HG03354 (cell line): ENCODE data around the gene KLHDC7A.

ENCODE experiments used
- ATAC-seq: cut with Tn5 transposase; IDR thresholded peaks from one replicate; pipeline ENCODE4 v1.9.1; 2021; ENCODE audit warnings: mild to moderate bottlenecking; ENCODE audit not compliant: unreplicated experiment, poor library complexity, severe bottlenecking

The KLHDC7A gene

DNA sequence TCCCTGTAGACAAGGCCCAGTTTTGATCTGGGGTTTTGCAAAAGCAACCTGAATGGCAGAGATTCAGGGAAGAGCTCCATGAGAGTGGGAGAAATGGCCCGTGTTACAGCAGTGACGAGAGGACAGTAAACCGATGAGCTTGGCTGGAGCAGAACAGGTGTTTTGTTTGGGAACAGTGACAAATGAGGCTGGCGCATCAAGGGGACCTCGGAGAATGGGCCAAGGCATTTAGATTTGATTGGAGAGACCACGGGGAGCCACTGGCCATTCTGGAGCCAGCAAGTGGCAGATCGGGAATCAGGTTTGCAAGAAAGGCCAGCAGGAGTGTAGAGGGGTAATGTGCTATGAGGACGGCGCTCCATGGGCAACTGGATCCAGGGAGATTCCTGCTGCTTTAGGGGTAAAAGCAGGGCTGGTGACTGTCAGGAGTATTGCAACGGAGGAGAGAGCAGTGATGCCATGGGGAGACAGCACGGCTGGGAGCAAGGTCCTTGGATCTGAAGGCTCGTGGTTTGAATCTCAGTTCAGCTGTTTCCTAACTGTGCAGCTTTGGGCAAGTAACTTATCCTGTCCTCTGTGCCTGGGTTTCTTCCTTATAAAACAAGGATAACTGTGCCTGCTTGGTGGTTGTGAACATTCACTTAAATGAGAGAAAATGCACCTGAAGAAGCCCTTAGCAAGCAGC lies 9.9 kb upstream of the KLHDC7A start:
- no peak for ATAC-seq

DNA sequence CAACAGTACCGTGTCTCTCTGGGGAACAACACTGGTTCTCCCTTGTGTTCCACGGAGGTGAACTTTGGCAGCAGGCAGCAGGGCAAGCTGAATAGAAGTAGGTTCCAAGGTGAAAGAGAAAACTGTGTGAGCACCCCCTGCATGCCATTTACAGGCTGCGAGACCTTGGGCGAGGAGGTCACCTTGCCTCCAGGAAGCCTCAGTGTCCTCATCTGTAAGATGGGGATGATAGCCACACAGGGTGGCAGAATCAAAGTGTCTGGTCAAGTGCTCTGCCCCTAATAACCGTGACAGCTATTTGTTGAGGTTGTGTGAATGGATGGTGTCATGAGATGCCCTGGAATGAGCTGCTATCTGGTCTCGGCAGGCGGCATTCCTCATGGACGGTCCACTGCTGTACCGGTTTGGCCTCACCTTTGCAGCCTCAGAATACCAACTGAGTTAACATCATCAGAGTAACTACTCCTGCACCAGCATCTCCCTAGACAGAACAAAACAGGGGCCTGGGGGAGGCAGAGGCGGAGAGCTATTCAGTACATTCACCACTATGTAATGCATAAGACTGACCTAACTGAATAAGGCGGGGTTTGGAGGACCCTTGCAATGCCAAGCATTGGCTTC lies 7.4 kb upstream of the KLHDC7A start:
- ATAC-seq = no peak

DNA sequence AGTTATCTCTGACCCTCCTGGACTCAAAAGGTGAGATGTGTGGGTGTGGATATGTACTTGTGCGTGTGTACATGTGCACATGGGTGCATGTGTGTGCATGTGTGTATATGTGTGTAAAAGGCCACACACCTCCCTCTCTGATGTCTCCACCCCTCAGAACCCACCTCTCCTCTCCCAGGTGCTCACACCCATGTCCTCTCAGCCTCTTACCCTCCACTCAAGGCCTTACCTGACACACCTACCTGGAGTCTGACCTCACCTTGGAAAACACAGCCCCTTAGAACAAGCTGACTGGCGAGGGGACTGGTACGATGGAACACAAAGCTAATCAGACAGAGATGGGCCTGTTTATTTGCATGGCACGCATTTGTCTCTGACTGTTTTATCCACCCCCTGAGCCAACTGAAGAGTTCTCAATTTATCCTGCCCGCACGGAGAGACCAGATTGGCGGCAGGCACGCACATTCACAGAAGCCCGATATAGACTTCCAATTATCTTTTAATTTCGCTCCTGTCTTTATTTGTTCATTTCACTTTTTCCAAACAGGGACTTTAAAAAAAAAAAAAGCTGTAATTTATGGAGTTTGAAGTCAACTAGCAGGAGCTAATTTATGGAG lies 6.1 kb upstream of the KLHDC7A start:
- no peak for ATAC-seq

DNA sequence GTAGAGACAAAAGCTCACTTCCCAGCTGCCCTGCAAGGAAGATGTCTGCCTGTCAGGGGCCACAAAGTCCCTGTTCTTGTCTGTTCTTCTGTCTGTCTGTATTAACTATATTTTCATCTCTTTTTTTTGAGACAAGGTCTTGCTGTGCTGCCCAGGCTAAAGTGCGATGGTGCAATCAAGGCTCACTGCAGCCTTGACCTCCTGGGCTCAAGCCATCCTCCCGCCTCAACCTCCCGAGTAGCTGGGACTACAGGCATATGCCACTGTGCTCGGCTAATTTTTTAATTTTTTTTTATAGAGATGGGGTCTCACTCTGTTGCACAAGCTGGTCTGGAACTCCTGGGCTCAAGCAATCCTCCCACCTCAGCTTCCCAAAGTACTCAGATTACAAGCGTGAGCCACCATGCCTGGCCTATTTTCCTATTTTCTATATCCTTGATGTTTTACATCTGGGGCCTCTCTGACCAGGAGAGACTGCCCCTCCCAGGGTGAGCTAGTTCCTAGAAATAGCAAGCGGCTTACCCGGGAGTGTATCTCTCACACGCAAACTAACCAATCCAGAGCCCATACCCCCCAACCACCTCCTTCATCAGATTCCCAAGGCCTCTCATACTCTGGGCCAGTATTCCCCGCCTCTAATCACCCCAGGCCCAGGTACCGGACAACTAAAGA lies 5.4 kb upstream of the KLHDC7A start:
- ATAC-seq = no peak

DNA sequence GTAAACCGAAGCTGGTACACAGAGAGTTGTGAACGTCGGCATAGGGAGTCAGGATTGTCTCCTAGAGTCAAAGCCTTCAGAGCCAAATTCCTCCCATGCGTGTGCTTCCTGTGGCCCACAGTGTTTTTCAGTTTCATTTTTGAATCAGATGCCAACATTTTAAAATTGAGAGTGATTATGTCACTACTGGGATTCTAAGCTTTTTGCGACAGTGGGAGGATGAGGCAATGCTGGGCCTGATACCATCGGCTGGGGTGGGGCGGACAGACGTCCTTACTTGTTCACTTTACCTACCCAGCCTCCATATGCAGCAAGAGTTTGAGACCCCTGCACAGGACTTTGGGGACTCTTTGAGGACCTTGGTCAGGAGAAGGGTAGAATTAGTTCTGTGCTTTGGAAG lies 1.3 kb upstream of the KLHDC7A start:
- ATAC-seq = no peak

DNA sequence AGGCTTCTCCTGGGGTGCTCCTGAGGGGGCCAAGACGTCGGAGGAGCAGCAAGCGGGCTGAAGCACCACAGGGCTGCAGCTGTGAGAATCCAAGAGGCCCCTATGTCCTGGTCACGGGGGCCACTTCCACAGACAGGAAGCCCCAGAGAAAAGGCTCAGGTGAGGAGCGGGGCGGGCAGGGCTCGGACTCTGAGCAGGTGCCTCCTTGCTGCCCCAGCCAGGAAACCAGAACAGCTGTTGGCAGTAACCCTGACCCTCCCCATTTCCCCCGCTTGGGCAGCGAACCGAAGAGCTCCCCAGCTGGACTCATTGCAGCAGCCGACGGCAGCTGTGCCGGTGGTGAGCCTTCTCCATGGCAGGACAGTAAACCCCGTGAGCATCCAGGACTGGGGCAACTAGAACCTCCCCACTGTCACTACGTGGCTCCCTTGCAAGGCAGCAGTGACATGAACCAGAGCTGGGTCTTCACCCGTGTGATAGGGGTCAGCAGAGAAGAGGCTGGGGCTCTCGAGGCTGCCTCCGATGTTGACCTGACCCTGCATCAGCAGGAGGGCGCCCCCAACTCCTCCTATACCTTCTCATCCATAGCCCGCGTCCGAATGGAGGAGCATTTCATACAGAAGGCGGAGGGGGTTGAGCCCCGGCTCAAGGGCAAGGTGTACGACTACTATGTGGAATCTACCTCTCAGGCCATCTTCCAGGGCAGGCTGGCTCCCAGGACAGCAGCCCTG lies 625 bp downstream of the KLHDC7A start:
- ATAC-seq = no peak

DNA sequence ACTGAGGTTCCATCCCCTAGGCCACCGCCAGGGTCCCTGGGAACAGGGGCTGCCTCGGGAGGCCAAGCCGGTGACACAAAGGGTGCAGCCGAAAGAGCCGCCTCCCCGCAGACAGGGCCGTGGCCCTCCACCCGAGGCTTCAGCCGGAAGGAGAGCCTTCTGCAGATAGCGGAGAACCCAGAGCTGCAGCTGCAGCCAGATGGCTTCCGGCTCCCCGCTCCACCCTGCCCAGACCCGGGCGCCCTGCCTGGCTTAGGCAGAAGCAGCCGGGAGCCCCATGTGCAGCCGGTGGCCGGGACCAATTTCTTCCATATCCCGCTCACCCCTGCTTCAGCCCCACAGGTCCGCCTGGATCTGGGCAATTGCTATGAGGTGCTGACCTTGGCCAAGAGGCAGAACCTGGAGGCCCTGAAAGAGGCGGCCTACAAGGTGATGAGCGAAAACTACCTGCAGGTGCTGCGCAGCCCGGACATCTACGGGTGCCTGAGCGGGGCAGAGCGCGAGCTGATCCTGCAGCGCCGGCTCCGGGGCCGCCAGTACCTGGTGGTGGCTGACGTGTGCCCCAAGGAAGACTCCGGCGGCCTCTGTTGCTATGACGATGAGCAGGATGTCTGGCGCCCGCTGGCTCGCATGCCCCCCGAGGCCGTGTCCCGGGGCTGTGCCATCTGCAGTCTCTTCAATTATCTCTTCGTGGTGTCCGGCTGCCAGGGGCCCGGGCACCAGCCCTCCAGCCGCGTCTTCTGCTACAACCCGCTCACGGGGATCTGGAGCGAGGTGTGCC lies 1.4 kb downstream of the KLHDC7A start:
- ATAC-seq = no peak

DNA sequence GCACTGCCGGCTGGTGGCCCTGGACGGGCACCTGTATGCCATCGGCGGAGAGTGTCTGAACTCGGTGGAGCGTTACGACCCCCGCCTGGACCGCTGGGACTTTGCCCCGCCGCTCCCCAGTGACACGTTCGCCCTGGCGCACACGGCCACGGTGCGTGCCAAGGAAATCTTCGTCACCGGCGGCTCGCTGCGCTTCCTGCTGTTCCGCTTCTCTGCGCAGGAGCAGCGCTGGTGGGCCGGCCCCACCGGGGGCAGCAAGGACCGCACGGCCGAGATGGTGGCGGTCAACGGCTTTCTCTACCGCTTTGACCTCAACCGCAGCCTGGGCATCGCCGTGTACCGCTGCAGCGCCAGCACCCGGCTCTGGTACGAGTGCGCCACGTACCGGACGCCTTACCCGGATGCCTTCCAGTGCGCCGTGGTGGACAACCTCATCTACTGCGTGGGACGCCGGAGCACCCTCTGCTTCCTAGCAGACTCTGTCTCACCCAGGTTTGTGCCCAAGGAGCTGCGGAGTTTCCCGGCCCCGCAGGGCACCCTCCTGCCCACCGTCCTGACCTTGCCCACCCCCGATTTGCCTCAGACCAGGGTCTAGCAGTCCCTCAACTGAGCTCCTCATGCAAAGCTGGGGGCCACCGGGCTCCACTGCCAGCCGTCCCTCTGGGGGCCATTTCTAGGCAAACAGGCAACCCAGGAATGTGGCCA lies 2.1 kb downstream of the KLHDC7A start:
- no peak for ATAC-seq

DNA sequence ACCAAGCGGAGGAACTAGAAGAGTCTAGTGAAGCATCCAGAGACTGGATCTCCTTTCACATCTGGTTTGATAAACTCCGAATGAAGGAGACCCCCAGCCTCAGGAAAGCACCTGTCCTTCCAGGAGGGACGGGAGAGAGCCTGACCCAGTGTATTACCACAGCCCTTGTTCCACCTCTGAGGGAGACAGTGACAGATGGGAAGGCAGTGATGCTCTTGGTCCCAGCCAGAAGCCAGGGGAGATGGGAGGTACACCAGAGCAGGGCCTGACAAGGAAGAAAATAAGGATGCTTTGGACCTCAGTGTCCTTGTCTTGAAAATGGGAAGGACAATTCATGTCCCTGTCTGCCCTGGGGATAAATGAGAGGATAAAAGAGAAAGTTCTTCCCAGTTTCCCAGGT lies 3.5 kb downstream of the KLHDC7A start:
- no peak for ATAC-seq

DNA sequence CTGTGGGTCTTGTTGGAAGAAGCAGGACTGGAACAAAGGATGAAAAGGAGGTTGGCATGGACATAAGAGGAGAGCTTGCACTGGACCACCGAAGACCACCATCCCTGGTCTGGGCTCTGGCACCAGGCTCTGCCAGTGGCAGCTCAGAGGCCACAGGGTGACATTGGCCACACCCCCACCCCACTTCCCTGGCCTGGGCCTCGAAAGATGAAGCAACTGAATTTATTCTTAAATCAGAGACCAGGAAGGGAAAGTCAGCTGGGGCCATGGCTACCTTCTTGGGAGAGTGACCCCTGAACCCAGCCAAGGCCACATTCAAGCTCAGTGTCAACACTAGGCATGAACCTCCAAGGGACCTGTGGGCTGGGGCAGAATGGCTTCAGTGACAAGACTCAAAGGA lies 4.0 kb downstream of the KLHDC7A start:
- ATAC-seq = no peak

DNA sequence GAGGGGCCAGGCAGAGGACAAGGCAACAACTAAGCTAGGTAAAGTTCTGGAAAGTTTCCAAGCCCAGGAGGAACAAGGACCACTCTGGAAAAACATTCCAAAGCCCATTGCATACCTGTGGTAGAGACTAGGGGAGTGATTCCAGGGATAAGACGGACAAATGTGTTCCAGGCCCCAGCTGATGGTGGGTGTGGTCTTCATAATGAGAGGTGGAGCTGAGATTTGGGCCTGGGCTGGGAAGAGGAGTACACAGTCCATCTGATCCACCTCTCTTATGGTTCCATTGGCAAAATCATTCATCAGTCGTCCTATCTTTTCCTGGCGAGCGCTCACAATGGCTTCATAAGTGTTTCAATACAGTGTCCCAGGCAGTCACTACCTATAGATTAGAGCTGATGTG lies 4.5 kb downstream of the KLHDC7A start:
- no peak for ATAC-seq

DNA sequence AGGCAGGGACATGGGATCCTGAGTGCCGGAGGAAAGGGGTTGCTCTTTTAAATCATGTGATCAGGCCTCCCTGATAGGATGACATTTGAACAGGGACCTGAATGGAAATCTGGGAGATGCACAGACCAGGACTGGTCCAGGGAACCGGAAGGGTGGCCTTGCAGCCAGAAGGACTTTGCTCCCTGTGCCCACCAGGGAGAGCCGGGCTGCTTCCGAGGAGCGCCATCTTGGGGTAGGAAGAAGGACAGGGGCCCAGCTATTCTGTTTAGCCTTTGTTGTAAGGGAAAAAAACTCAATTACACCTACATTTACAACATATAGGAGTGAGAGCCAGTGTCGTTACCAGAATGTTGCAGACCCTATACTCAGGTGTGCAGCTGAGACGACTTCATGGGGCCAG lies 5.5 kb downstream of the KLHDC7A start:
- no peak for ATAC-seq

DNA sequence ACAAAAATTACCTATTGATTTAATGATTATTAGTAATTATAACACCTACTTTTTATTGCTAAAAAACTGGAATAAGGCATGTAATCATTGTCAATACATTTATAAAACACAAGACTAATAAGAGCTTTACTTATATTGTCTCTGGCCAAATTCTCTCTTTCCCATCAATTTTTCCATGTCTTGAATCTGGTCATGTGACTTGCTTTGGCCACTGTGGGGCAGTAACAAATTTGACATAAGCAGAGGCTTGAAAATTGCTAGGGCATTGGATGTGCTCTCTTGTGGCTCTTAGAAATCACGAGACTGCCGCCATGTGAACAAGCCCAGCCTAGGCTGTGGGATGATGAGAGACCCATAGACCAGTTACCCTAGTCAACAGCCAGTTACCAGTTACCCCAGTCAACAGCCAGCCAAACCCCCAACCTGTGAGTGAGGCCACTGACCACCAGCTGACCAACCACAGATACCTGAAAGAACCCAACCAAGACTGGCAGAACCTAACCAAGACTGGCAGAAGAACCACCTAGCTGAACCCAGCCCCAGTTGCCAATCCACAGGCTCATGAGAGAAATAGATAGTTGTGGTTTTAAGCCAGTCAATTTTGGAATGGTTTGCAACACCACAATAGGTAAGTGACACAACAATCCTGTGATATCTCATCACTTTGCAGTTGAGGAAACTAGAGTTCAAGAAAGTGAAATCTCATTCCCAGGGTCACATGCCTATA lies 8.8 kb downstream of the KLHDC7A start:
- ATAC-seq = no peak

DNA sequence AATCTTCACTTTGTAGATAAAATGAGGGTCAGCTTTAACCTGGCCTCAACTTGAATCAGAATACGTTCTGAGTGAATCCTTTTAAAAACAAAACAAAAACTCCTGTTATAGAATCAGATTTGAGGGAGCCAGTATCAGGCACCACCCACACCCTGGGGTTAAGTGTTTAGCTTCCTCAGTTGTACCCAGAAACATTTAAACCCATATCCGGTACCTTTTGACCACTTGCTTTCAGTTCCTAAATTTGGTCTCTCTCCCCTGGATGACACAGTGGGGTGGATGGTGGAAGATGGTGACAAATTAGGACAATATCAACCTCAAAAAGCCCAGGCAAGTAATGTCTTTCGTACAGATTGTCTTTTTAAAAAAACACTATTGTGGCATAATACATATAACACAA lies 10.4 kb downstream of the KLHDC7A start:
- no peak for ATAC-seq

DNA sequence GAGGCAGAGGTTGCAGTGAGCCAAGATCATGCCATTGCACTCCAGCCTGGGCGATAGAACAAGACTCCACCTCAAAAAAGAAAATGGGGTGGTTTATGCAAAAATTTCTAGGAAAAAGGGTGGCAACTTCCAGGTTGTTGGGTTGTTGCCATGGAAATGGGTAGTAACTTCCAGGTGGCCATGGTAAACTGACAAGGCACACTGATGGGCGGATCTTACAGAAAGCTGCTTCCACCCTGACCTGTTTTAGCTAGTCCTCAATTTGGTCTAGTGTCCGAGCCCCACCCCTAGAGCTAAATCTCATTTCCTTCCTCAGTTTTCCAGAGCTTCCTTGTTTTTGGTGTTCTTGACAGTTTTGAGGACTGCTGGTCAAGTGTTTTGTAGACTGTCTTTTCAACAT lies 13.6 kb downstream of the KLHDC7A start:
- ATAC-seq = no peak

DNA sequence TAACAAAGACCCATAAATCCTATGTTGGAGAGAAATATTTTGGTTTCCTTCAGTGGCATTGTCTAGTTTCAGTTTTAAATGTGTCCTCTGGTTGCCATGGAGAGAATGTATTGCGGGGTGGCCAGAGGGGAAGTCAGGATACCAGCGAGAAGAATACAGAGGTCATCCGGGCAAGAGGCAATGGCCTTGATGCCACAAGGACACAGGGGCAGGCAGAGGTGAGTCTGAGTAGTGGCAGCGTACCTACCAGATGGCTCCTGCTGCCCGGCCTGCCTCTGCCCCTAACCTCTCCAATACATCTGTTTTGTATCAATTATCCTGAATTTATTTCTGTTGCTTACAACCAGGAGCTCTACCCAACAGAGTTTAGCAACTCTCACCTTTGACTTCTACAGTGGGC lies 14.9 kb downstream of the KLHDC7A start:
- no peak for ATAC-seq

DNA sequence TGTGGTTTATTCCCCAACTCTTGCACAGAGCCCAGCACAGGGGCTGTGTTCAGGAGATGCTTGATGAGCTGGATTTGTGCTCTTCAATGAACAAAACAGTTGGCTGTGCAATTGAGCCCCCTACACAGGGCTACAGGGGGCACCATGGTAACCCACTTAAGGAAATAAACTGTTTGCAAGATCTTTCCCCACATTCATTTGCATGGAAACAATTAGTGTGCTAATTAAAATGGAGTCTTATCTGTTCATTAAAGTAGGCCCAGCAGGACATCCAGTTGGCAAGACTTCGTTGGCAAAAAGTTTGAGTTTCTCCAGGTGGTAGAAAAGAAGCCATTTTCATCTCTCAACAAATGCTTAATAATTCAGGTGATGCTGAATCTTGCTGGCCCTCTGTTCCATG lies 15.3 kb downstream of the KLHDC7A start:
- no peak for ATAC-seq

DNA sequence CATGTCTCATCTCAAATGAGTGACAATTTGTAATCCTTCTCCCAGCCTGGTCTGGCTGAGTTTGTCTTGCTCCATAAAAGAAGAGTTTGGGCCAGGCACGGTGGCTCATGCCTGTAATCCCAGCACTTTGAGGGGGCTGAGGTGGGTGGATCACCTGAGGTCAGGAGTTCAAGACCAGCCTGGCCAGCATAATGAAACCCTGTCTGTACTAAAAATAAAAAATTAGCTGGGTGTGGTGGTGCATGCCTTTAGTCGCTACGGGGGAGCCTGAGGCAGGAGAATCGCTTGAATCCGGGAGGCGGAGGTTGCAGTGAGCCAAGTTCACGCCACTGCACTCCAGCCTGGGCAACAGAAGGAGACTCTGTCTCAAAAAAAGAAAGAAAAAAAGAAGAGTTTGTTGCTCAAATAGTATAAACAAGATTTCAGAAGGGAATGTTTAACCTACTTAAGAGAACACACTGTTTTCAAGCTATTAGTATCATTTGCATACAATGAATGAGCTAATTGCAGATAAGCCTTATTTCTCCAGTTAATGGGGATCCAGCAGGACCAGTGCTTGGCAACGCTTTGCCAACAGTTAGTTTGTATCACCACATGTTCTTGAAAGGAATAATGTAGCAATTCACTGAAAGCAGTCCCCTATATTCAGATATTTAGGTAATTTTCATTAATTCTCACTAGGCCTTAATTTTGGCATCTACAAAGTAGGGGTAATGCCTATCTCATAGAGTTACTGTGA lies 15.9 kb downstream of the KLHDC7A start:
- no peak for ATAC-seq
